Activated CD8-positive, alpha-beta memory T cell treated with anti-CD3 and anti-CD28 coated beads, Interleukin-2, amount 50 U/mL, for 1 hour (primary cell): ENCODE results near the gene ADAMTS3.

Experiments used
- DNase-seq: peaks from one replicate; pipeline ENCODE4 v3.0.0-alpha.2; 2020; ENCODE audit errors: extremely low read depth

Gene ADAMTS3

GRCh38 chr4:72418458-72418857, 150.6 kb downstream of the ADAMTS3 start:
- DNase-seq, result no peak

GRCh38 chr4:72410158-72410557, 158.9 kb downstream of the ADAMTS3 start:
- no peak for DNase-seq

- DNase-seq, result no peak
Measured at GRCh38 chr4:72408568-72408967, 160.5 kb downstream of the ADAMTS3 start.

- no peak for DNase-seq
Measured at GRCh38 chr4:72405417-72405816, 163.6 kb downstream of the ADAMTS3 start.

- DNase-seq, result no peak
Measured at GRCh38 chr4:72397314-72397713, 171.7 kb downstream of the ADAMTS3 start.

- no peak for DNase-seq
Measured at GRCh38 chr4:72394012-72394663, 174.9 kb downstream of the ADAMTS3 start.

- no peak for DNase-seq
Measured at GRCh38 chr4:72391281-72391680, 177.7 kb downstream of the ADAMTS3 start.

- DNase-seq, result no peak
Measured at GRCh38 chr4:72390409-72390808, 178.6 kb downstream of the ADAMTS3 start.

- no peak for DNase-seq
Measured at GRCh38 chr4:72388521-72388920, 180.5 kb downstream of the ADAMTS3 start.

GRCh38 chr4:72387959-72388358, 181.1 kb downstream of the ADAMTS3 start:
- DNase-seq, result no peak

- no peak for DNase-seq
Measured at GRCh38 chr4:72383439-72383838, 185.6 kb downstream of the ADAMTS3 start.

- no peak for DNase-seq
Measured at GRCh38 chr4:72378901-72379300, 190.1 kb downstream of the ADAMTS3 start.

GRCh38 chr4:72377491-72378194, 191.4 kb downstream of the ADAMTS3 start:
- DNase-seq, result no peak

- DNase-seq, result no peak
Measured at GRCh38 chr4:72376901-72377300, 192.1 kb downstream of the ADAMTS3 start.

GRCh38 chr4:72375073-72375736, 193.8 kb downstream of the ADAMTS3 start:
- no peak for DNase-seq

GRCh38 chr4:72374159-72374558, 194.9 kb downstream of the ADAMTS3 start:
- DNase-seq, result no peak

GRCh38 chr4:72366601-72367000, 202.4 kb downstream of the ADAMTS3 start:
- DNase-seq, result no peak

GRCh38 chr4:72365981-72366380, 203.0 kb downstream of the ADAMTS3 start:
- no peak for DNase-seq

- no peak for DNase-seq
Measured at GRCh38 chr4:72365016-72365415, 204.0 kb downstream of the ADAMTS3 start.

GRCh38 chr4:72360075-72360474, 208.9 kb downstream of the ADAMTS3 start:
- DNase-seq, result no peak

- DNase-seq, result no peak
Measured at GRCh38 chr4:72358483-72358882, 210.5 kb downstream of the ADAMTS3 start.

- no peak for DNase-seq
Measured at GRCh38 chr4:72357908-72358307, 211.1 kb downstream of the ADAMTS3 start.

GRCh38 chr4:72352711-72353110, 216.3 kb downstream of the ADAMTS3 start:
- DNase-seq, result no peak
